PC-9 (cell line): Measurements from ENCODE around the gene FNDC4. TPM values are rescaled to one million over a fixed set of nuclear protein-coding genes. Genes with fewer than 3 reads are reported as not detected.

ENCODE experiments used
- BruUV-seq: library from RNA; stranded (reverse); fragments of 400-500 nt; replicated peaks from 2 replicates; lab custom pipeline; 2021; lab: Mats Ljungman, UMichigan
- CTCF ChIA-PET: fragments of 300-600 bp; sonication (Branson Sonifier 250); formaldehyde crosslinking; loops from one replicate; lab custom pipeline; 2022; ENCODE audit warnings: antibody characterized with exemption; lab: Charles Lee
- POLR2A ChIA-PET: fragments of 300-600 bp; sonication (Branson Sonifier 250); formaldehyde crosslinking; loops from one replicate; lab custom pipeline; 2022; ENCODE audit warnings: antibody characterized with exemption; ENCODE audit not compliant: unreplicated experiment; lab: Charles Lee
- DNase-seq, 2 experiments: peaks; one replicate each; pipeline versions ENCODE4 v3.0.0 to v3.0.0-alpha.2; 2015 to 2022; ENCODE audit warnings: mixed read lengths in 1 of 2
- H2AFZ ChIP-seq: fragments of 200-600 bp; sonication (generic); 2 replicates; pipeline ENCODE4 v1.8.1; 2017; ENCODE audit warnings: antibody characterized with exemption
- H3F3A ChIP-seq: fragments of 200-600 bp; sonication (generic); 2 replicates; pipeline ENCODE4 v1.8.1; 2017; ENCODE audit warnings: antibody characterized with exemption, mild to moderate bottlenecking, low read depth; ENCODE audit not compliant: insufficient read depth
- H3K27ac ChIP-seq: fragments of 200-600 bp; sonication (generic); 2 replicates; pipeline ENCODE4 v1.6.1; 2016; ENCODE audit warnings: mixed run types
- H3K27me3 ChIP-seq: fragments of 200-600 bp; sonication (generic); 2 replicates; pipeline ENCODE4 v1.6.1; 2016; ENCODE audit warnings: low read depth, mixed run types; ENCODE audit not compliant: insufficient read depth
- H3K36me3 ChIP-seq: fragments of 200-600 bp; sonication (generic); 2 replicates; pipeline ENCODE4 v1.6.1; 2016; ENCODE audit warnings: low read depth, mixed run types
- H3K4me1 ChIP-seq: fragments of 200-600 bp; sonication (generic); replicated peaks from 2 replicates; pipeline ENCODE4 v1.6.1; 2016; ENCODE audit warnings: mixed run types; ENCODE audit not compliant: insufficient read depth
- H3K4me2 ChIP-seq: fragments of 200-600 bp; sonication (generic); 2 replicates; pipeline ENCODE4 v1.6.1; 2017; ENCODE audit warnings: mixed run types
- H3K4me3 ChIP-seq: fragments of 200-600 bp; sonication (generic); 2 replicates; pipeline ENCODE4 v1.6.1; 2016; ENCODE audit warnings: mixed run types
- H3K79me2 ChIP-seq: fragments of 200-600 bp; sonication (generic); 2 replicates; pipeline ENCODE4 v1.6.1; 2017; ENCODE audit warnings: low read depth, mixed run types
- H3K9me2 ChIP-seq: fragments of 200-600 bp; sonication (generic); 2 replicates; pipeline ENCODE4 v1.8.1; 2017; ENCODE audit warnings: mild to moderate bottlenecking; ENCODE audit not compliant: insufficient read depth
- H3K9me3 ChIP-seq: fragments of 200-600 bp; sonication (generic); 2 replicates; pipeline ENCODE4 v1.8.1; 2016; ENCODE audit warnings: low read depth; ENCODE audit not compliant: insufficient read depth
- H4K20me1 ChIP-seq: fragments of 200-600 bp; sonication (generic); 2 replicates; pipeline ENCODE4 v1.8.1; 2017; ENCODE audit not compliant: insufficient read depth
- EZH2 ChIP-seq: fragments of 200-600 bp; sonication (generic); IDR thresholded peaks from 2 replicates; pipeline ENCODE4 v1.8.0; 2017; ENCODE audit warnings: antibody characterized with exemption, low read depth
- intact Hi-C: fragments of 100-400 bp; cut with micrococcal nuclease; formaldehyde crosslinking; loops from one replicate; pipeline ENCODE4 v1.10.0; 2022; ENCODE audit not compliant: unreplicated experiment
- total RNA-seq: library from RNA; stranded (reverse); gene quantifications from 2 replicates; pipeline ENCODE4 v1.2.3, GENCODE V29; 2021
- TF ChIP-seq, protein P1 (sequence below): fragments of 200-600 bp; sonication (generic); conservative IDR thresholded peaks from 2 replicates; pipeline ENCODE4 v1.6.1; 2017; ENCODE audit warnings: mixed run types, antibody characterized with exemption, mild to moderate bottlenecking, moderate library complexity

The FNDC4 gene
- total RNA-seq, 1 experiment from 2014 or later, result 5.3 TPM

DNA sequence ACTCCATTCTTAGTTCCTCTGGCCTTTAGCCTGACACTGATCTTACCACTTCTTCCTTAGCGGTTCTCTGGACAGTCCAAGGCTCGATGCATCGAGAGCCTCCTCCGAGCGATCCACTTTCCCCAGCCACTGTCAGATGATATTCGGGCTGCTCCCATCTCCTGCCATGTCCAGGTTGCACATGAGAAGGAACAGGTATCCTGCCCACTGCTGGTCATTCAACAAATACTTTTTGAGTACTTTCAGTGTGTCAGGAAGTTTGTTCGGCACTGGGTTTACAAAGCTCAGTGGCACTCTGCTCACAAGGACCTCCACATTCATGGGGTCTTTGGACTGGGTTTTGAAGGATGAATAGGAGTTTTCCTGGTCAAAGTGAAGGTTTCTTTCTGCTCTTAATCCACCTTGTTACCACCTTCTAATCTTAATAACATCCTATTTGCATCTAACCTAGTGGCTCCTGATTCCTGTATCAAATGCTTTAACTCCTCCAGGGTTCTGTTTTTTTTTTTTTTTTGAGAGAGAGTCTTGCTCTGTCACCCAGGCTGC is 27.5 kb upstream of the FNDC4 start:
- DNase-seq, result no peak
- Histone ChIP-seq H3K9me2 (no peaks in the 10 kb centered on the region), H3K27me3 (no peaks in the 10 kb centered on the region), H3K4me2 (no peak overlapping the region), H3K4me1 (peaks cover 11% of the 10 kb centered on the region), H3K36me3 (no peaks in the 10 kb centered on the region), H3K9me3 (no peaks in the 10 kb centered on the region), H4K20me1 (no peaks in the 10 kb centered on the region), H3F3A (peaks cover 12% of the 10 kb centered on the region), H2AFZ (no peak overlapping the region), H3K27ac (no peak overlapping the region), H3K79me2 (no peaks in the 10 kb centered on the region), H3K4me3 (no peak overlapping the region)
- ChIA-PET POLR2A (no interaction called here), CTCF (no interaction called here)
- no TSS peak for BruUV-seq
- no peak for TF ChIP-seq EZH2
- TF ChIP-seq, protein P1, sequence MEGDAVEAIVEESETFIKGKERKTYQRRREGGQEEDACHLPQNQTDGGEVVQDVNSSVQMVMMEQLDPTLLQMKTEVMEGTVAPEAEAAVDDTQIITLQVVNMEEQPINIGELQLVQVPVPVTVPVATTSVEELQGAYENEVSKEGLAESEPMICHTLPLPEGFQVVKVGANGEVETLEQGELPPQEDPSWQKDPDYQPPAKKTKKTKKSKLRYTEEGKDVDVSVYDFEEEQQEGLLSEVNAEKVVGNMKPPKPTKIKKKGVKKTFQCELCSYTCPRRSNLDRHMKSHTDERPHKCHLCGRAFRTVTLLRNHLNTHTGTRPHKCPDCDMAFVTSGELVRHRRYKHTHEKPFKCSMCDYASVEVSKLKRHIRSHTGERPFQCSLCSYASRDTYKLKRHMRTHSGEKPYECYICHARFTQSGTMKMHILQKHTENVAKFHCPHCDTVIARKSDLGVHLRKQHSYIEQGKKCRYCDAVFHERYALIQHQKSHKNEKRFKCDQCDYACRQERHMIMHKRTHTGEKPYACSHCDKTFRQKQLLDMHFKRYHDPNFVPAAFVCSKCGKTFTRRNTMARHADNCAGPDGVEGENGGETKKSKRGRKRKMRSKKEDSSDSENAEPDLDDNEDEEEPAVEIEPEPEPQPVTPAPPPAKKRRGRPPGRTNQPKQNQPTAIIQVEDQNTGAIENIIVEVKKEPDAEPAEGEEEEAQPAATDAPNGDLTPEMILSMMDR, result no peak; the same call in 1 of the 2 replicates
- intact Hi-C loops, result no loop called here

DNA sequence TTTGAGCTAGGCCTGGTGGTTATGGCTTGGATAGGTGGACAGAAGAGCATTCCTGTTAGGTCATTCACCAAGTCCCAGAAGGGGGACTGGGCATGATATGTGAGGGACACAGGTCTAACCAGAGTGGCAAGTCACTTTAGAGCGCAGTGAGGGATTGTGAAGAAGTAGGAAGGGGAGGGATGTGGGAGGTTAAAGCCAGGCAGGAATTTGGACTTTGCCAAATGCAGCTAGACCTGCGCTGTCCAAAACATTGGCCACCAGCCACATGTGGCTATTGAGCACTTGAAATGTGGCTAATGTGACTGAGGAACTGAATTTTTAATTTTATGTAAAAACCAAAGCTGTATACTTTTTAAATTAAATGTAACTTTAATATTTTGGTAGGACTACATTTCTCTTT is 25.3 kb upstream of the FNDC4 start:
- BruUV-seq, result no TSS peak
- CTCF ChIA-PET, result no interaction called here

DNA sequence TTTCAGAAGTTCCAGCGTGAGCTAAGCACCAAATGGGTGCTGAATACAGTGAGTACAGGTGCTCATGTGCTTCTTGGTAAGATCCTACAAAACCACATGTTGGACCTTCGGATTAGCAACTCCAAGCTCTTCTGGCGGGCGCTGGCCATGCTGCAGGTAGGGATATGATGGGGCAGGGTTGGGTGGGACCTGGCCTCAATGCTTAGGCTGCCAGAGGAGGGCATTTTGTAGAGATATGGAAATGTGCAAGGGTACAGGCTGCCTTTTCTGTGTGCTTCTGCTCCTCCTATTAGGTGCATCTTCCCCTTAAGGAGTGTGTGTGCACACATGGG is 23.7 kb upstream of the FNDC4 start:
- H3K4me3 ChIP-seq, result no peak overlapping the region
- TF ChIP-seq, protein P1, result no peak
- no peak for TF ChIP-seq EZH2
- no TSS peak for BruUV-seq
- POLR2A ChIA-PET, result no interaction called here
- CTCF ChIA-PET, result no interaction called here
- H3F3A ChIP-seq, result no peaks in the 10 kb centered on the region
- H3K79me2 ChIP-seq, result no peaks in the 10 kb centered on the region
- H2AFZ ChIP-seq, result no peak overlapping the region
- H3K4me2 ChIP-seq, result no peak overlapping the region
- no peaks in the 10 kb centered on the region for H4K20me1 ChIP-seq
- no peak overlapping the region for H3K27ac ChIP-seq
- no peaks in the 10 kb centered on the region for H3K9me2 ChIP-seq
- no peaks in the 10 kb centered on the region for H3K36me3 ChIP-seq
- H3K9me3 ChIP-seq, result no peaks in the 10 kb centered on the region
- H3K4me1 ChIP-seq, result no peaks in the 10 kb centered on the region
- no peaks in the 10 kb centered on the region for H3K27me3 ChIP-seq
- no peak for DNase-seq
- intact Hi-C loops, result no loop called here

More for the DNA sequence above, 25.3 kb upstream of the FNDC4 start:
- no peaks in the 10 kb centered on the region for H3K27me3 ChIP-seq
- H3K4me2 ChIP-seq, result no peak overlapping the region
- intact Hi-C loops, result no loop called here
- H3F3A ChIP-seq, result no peaks in the 10 kb centered on the region
- no peak overlapping the region for H3K4me3 ChIP-seq
- POLR2A ChIA-PET, result no interaction called here
- H3K27ac ChIP-seq, result no peak overlapping the region
- no peaks in the 10 kb centered on the region for H3K9me2 ChIP-seq
- H3K9me3 ChIP-seq, result no peaks in the 10 kb centered on the region
- TF ChIP-seq, protein P1, result no peak
- no peak for TF ChIP-seq EZH2
- DNase-seq, result no peak
- no peaks in the 10 kb centered on the region for H3K4me1 ChIP-seq
- H3K79me2 ChIP-seq, result no peaks in the 10 kb centered on the region
- no peaks in the 10 kb centered on the region for H3K36me3 ChIP-seq
- H2AFZ ChIP-seq, result no peak overlapping the region
- no peaks in the 10 kb centered on the region for H4K20me1 ChIP-seq
